Measurements from ENCODE around the gene NTN1.

Gene NTN1

DNA sequence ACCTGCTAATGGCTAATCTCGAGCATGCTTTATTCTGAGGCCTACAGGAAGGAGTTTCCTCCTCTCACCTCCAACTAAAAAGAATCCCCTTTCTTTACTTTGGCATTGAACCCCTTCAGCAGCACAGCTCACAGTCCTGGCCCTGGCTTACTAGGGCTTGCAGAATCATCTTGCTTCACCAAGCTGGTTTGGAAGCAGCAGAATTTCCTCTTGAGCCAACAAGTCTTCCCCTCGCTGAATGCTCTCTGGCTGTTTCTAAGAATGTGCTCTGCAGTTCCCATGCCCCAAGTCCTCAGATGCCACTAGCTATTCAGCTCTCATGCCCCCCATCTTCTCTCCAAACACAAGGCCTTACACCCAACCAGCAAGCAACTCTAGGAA, 271.2 kb downstream of the NTN1 start:
- H3F3A ChIP-seq (ENCODE audit: insufficient read depth): no peaks in the 10 kb centered on the region
- no peak overlapping the region for H3K27ac ChIP-seq (ENCODE audit: low read depth, low read length)
- no peaks in the 10 kb centered on the region for H3K79me2 ChIP-seq (ENCODE audit: insufficient read depth, low read length)
- H2AFZ ChIP-seq (ENCODE audit: low read depth, low read length, severe bottlenecking): no peak overlapping the region
- no peaks in the 10 kb centered on the region for H3K27me3 ChIP-seq (ENCODE audit: low read length)
- no peaks in the 10 kb centered on the region for H3K36me3 ChIP-seq (ENCODE audit: low read length)
- H3K9me3 ChIP-seq (ENCODE audit: insufficient read depth, low read length): no peaks in the 10 kb centered on the region
- H4K20me1 ChIP-seq (ENCODE audit: low read depth, low read length): no peaks in the 10 kb centered on the region
- H3K4me3 ChIP-seq (ENCODE audit: insufficient read depth, low read length, poor library complexity, severe bottlenecking): no peak overlapping the region
- no peaks in the 10 kb centered on the region for H3K9me2 ChIP-seq (replicated peaks; ENCODE audit: insufficient read depth, low read length)
- no peak overlapping the region for H3K9ac ChIP-seq (ENCODE audit: low read length)
- no peak overlapping the region for H3K4me2 ChIP-seq (ENCODE audit: low read depth, low read length, poor library complexity, severe bottlenecking)
- TF ChIP-seq EZH2phosphoT487 (conservative IDR thresholded peaks at IDR 0.05; ENCODE audit: low read length): no peak
- TF ChIP-seq, protein P1, sequence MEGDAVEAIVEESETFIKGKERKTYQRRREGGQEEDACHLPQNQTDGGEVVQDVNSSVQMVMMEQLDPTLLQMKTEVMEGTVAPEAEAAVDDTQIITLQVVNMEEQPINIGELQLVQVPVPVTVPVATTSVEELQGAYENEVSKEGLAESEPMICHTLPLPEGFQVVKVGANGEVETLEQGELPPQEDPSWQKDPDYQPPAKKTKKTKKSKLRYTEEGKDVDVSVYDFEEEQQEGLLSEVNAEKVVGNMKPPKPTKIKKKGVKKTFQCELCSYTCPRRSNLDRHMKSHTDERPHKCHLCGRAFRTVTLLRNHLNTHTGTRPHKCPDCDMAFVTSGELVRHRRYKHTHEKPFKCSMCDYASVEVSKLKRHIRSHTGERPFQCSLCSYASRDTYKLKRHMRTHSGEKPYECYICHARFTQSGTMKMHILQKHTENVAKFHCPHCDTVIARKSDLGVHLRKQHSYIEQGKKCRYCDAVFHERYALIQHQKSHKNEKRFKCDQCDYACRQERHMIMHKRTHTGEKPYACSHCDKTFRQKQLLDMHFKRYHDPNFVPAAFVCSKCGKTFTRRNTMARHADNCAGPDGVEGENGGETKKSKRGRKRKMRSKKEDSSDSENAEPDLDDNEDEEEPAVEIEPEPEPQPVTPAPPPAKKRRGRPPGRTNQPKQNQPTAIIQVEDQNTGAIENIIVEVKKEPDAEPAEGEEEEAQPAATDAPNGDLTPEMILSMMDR (IDR thresholded peaks at IDR 0.05; ENCODE audit: insufficient read depth, low read length, poor library complexity, severe bottlenecking): peak; percentile 2

Data from SU-DHL-6 (cell line).